DND-41 (cell line): ENCODE results near the gene PCK2.

Experiments used
- EZH2 ChIP-seq: IDR thresholded peaks from 3 replicates; pipeline ENCODE4 v1.6.1; 2012; ENCODE audit warnings: borderline replicate concordance, low read depth, mild to moderate bottlenecking, moderate library complexity, low read length, inconsistent platforms; ENCODE audit not compliant: severe bottlenecking
- TF ChIP-seq, protein P1 (sequence below): IDR thresholded peaks from 2 replicates; pipeline ENCODE4 v1.5.1; 2012; ENCODE audit warnings: borderline replicate concordance, low read length, moderate library complexity, mild to moderate bottlenecking; ENCODE audit not compliant: poor library complexity, severe bottlenecking; ENCODE audit errors: extremely low read depth

DNA sequence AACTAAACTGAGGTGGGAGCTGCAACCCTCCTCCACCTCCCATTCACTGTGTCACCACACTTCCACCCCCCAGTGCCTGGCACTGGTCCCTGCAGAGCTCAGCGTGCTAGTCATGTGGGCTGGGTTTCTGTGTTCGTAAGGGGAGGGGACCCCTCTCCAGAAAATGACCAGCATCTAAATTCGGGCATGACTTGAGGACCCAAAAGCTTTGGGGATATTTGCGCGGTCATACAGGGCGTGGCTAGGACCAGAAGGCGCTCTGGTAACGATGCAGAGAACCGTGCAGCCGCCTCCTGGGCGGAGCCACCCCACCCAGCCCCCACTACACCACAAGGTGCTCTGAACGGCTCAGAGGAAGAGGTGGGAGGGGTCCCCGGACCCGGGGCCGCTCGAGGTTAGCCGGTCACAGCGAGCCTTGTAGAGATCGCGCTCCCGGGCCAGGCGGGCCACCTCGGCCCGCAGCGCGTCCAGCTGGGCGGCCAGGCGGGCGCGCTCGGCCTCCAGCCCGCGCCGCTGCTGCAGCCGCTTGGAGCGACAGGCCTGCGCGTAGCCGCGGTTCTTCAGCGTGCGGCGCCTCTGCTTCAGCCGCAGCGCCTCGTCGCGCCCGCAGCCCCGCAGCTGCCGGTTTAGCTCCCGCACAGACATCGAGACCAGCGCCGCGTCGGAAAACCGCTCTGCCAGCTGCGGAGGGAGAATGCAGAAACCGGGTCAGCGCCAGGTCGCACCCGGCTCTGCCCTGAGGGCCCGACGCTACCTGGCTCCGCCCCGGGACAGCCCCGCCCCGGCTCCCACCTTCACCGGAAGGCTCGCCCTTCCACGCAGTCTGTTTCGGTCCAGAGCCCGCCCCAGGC lies 13.0 kb upstream of the PCK2 start:
- TF ChIP-seq, protein P1, sequence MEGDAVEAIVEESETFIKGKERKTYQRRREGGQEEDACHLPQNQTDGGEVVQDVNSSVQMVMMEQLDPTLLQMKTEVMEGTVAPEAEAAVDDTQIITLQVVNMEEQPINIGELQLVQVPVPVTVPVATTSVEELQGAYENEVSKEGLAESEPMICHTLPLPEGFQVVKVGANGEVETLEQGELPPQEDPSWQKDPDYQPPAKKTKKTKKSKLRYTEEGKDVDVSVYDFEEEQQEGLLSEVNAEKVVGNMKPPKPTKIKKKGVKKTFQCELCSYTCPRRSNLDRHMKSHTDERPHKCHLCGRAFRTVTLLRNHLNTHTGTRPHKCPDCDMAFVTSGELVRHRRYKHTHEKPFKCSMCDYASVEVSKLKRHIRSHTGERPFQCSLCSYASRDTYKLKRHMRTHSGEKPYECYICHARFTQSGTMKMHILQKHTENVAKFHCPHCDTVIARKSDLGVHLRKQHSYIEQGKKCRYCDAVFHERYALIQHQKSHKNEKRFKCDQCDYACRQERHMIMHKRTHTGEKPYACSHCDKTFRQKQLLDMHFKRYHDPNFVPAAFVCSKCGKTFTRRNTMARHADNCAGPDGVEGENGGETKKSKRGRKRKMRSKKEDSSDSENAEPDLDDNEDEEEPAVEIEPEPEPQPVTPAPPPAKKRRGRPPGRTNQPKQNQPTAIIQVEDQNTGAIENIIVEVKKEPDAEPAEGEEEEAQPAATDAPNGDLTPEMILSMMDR = peak; percentile 30
- peak; percentile 88 for TF ChIP-seq EZH2
